MCF 10A (cell line): Measurements from ENCODE around the gene CCNY. TPM values are rescaled to one million over a fixed set of nuclear protein-coding genes. Genes with fewer than 3 reads are reported as not detected.
A peak's percentile ranks its signal among the peaks of the same experiment; 100 is the strongest.

Experiments used
- BruUV-seq: library from RNA; stranded (reverse); fragments of 400-500 nt; replicated peaks from 2 replicates; lab custom pipeline; 2021; lab: Mats Ljungman, UMichigan
- CTCF ChIA-PET: fragments of 300-600 bp; sonication (Branson Sonifier 250); formaldehyde crosslinking; extraction: SDS; loops from one replicate; lab custom pipeline; 2021; ENCODE audit warnings: antibody characterized with exemption, inconsistent platforms; lab: Yijun Ruan, JAX
- POLR2A ChIA-PET: fragments of 300-600, 350-650 bp; sonication (Branson Sonifier 250); formaldehyde crosslinking; extraction: SDS; loops from one replicate; lab custom pipeline; 2020; ENCODE audit warnings: antibody characterized with exemption, inconsistent platforms; lab: Yijun Ruan, JAX
- DNase-seq: peaks from one replicate; pipeline ENCODE4 v3.0.0-alpha.2; 2018; ENCODE audit not compliant: unreplicated experiment
- H3K27ac Mint-ChIP-seq: one replicate; pipeline ENCODE4 v1.8.0; 2022; ENCODE audit warnings: mild to moderate bottlenecking, low read depth, mixed read lengths; ENCODE audit not compliant: unreplicated experiment
- H3K27me3 Mint-ChIP-seq: one replicate; pipeline ENCODE4 v1.8.0; 2022; ENCODE audit warnings: mixed read lengths; ENCODE audit not compliant: insufficient read depth, unreplicated experiment
- H3K36me3 Mint-ChIP-seq: one replicate; pipeline ENCODE4 v1.8.0; 2022; ENCODE audit warnings: mild to moderate bottlenecking, moderate library complexity, mixed read lengths; ENCODE audit not compliant: insufficient read depth, unreplicated experiment
- H3K4me1 Mint-ChIP-seq: one replicate; pipeline ENCODE4 v1.8.0; 2022; ENCODE audit warnings: mixed read lengths; ENCODE audit not compliant: insufficient read depth, unreplicated experiment
- H3K4me3 Mint-ChIP-seq: one replicate; pipeline ENCODE4 v1.8.0; 2022; ENCODE audit warnings: mild to moderate bottlenecking, moderate library complexity, mixed read lengths; ENCODE audit not compliant: unreplicated experiment
- H3K9me3 Mint-ChIP-seq: one replicate; pipeline ENCODE4 v1.8.0; 2022; ENCODE audit warnings: mixed read lengths; ENCODE audit not compliant: unreplicated experiment
- intact Hi-C: fragments of 100-400 bp; cut with micrococcal nuclease; formaldehyde crosslinking; loops from 2 replicates; pipeline ENCODE4 v1.14.1; 2022
- total RNA-seq: library from RNA; stranded (reverse); gene quantifications from 2 replicates; pipeline ENCODE4 v1.2.3, GENCODE V29; 2022
- TF ChIP-seq, protein P1 (sequence below): fragments of 200-600 bp; IDR thresholded peaks from one replicate; pipeline ENCODE4 v1.8.0; 2022; ENCODE audit warnings: antibody characterized with exemption, mild to moderate bottlenecking; ENCODE audit not compliant: unreplicated experiment

Gene CCNY
- total RNA-seq, 1 experiment from 2014 or later = 68.9 TPM

DNA sequence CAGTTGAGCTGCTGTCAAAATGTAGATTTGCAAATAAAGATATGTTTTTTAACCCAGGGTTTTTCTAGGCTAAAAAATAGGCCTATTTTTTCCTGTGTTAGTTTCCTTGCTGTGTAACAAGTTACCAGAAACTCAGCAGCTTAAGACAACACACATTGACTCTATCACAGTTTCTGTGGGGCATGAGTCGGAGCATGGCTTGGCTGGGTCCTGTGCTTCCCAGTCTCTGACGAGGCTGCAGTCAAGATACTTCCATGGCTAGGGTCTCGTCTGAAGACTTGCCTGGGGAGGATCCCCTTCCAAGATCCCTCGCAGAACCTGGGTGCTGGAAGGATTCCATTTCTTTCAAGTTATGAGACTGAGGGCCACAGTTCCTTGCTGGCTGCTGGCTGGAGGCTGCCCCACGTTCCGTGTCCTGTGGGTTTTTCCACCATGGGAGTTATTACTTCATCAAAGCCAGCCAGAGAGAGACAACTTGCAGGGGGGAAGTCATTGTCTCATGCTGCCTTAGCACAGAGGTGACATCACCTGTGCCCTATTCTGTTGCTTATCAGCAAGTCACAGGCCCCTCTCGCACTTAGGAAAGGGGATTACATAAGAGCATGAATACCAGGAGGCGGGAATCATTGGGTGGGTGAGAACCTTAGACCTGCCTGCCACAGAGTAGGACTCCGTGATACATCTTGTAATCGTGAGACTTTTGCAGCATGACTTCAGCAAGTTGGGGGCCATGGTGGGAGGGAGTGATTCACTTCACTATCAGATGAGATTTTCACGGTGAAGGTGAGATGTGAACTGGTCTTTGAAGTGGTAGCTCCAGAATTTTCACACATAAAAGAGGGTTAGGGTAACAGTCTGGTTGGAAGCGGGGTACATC is 77.9 kb downstream of the CCNY start:
- TF ChIP-seq, protein P1, sequence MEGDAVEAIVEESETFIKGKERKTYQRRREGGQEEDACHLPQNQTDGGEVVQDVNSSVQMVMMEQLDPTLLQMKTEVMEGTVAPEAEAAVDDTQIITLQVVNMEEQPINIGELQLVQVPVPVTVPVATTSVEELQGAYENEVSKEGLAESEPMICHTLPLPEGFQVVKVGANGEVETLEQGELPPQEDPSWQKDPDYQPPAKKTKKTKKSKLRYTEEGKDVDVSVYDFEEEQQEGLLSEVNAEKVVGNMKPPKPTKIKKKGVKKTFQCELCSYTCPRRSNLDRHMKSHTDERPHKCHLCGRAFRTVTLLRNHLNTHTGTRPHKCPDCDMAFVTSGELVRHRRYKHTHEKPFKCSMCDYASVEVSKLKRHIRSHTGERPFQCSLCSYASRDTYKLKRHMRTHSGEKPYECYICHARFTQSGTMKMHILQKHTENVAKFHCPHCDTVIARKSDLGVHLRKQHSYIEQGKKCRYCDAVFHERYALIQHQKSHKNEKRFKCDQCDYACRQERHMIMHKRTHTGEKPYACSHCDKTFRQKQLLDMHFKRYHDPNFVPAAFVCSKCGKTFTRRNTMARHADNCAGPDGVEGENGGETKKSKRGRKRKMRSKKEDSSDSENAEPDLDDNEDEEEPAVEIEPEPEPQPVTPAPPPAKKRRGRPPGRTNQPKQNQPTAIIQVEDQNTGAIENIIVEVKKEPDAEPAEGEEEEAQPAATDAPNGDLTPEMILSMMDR = no peak
- CTCF ChIA-PET = no interaction called here
- H3K9me3 Mint-ChIP-seq = no peaks in the 10 kb centered on the region
- intact Hi-C loops = no loop called here
- BruUV-seq = no TSS peak
- no peaks in the 10 kb centered on the region for H3K27me3 Mint-ChIP-seq
- H3K4me3 Mint-ChIP-seq = no peak overlapping the region
- POLR2A ChIA-PET = no interaction called here
- H3K4me1 Mint-ChIP-seq = peaks cover 31% of the 10 kb centered on the region
- no peak overlapping the region for H3K27ac Mint-ChIP-seq
- H3K36me3 Mint-ChIP-seq = no peaks in the 10 kb centered on the region
- no peak for DNase-seq

DNA sequence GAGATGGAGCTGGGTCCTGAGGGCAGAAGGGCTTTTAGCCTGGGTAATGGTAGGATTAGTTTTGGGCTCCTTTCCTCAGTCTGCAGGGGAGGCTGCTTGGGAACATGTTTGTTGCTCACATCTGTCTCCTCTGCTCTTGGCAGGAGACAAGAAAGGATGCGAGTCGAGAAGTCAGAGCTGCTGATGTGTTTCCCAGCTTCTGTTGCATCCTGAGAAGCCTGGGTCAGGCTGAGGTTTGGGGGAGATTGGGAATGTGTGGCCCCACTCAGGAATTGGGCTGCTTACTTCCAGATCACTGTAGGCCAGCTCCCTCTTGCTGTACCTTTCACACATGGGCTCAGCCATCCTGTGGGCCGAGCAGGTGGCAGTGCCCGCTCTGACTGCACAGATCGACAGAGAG is 79.2 kb downstream of the CCNY start:
- peak overlapping the region; percentile 17 for H3K27ac Mint-ChIP-seq
- CTCF ChIA-PET = interaction anchor here (0.7 kb wide), 1 partner anchor 31 kb away, joined by 4 read pairs; no protein-coding TSS in a partner anchor
- H3K36me3 Mint-ChIP-seq = no peaks in the 10 kb centered on the region
- H3K27me3 Mint-ChIP-seq = no peaks in the 10 kb centered on the region
- H3K9me3 Mint-ChIP-seq = no peaks in the 10 kb centered on the region
- POLR2A ChIA-PET = no interaction called here
- BruUV-seq = no TSS peak
- peaks cover 31% of the 10 kb centered on the region for H3K4me1 Mint-ChIP-seq
- no peak overlapping the region for H3K4me3 Mint-ChIP-seq
- TF ChIP-seq, protein P1 = no peak
- intact Hi-C loops = no loop called here
- no peak for DNase-seq

DNA sequence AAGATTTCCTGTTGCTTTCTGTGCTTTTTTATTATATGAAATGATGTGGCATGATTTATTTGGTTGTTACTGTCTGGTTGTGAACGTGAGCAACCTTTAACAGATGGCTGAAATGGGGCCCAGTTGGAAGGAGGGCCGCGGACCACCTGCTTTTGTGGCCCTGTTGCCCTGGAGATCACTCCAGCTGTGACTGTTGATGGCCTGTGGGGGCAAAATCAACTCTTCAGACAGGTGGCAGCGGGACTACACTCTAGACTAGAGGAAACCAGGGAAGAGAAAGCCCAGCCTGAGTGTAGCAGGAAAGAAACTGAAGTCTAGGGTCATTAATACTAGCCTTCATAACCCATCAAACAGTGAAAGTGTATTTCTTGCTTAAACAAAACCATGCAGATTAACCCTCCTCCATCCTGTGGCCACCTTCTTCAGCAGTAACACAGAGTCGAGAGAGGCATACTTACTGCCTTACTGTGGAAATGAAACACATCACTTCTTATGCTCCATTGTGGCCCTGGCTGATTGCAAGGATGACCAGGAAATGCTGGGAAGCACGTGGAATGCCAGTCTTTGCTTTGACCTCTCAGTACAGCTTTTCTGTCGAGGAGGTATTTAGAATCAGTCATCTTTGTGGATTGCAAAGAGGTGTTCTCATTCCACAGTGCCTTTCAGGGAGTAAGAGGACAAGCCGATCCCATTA is 80.5 kb downstream of the CCNY start:
- BruUV-seq = no TSS peak
- Mint-ChIP-seq H3K4me1 (peaks cover 41% of the 10 kb centered on the region), H3K27ac (peak overlapping the region; percentile 50), H3K27me3 (no peaks in the 10 kb centered on the region), H3K9me3 (no peaks in the 10 kb centered on the region), H3K4me3 (no peak overlapping the region), H3K36me3 (no peaks in the 10 kb centered on the region)
- no peak for DNase-seq
- POLR2A ChIA-PET = interaction anchor here (0.6 to 1.1 kb wide), 2 partner anchors 7 to 142 kb away, joined by 3 to 4 read pairs; no protein-coding TSS in a partner anchor
- intact Hi-C loops = no loop called here
- CTCF ChIA-PET = no interaction called here
- TF ChIP-seq, protein P1 = no peak

- Mint-ChIP-seq H3K27ac (peak overlapping the region; percentile 50), H3K4me1 (peaks cover 42% of the 10 kb centered on the region), H3K36me3 (no peaks in the 10 kb centered on the region), H3K27me3 (no peaks in the 10 kb centered on the region), H3K9me3 (no peaks in the 10 kb centered on the region), H3K4me3 (no peak overlapping the region)
- intact Hi-C loops = no loop called here
- TF ChIP-seq, protein P1 = no peak
- no peak for DNase-seq
- ChIA-PET CTCF (interaction anchor here (0.6 kb wide), 1 partner anchor 290 kb away, joined by 3 read pairs; no protein-coding TSS in a partner anchor), POLR2A (interaction anchor here (0.6 to 1.1 kb wide), 4 partner anchors 7 to 143 kb away, joined by 3 to 4 read pairs (median 3); no protein-coding TSS in a partner anchor)
- BruUV-seq = no TSS peak
Measured at GRCh38 chr10:35417313-35417625, 81.0 kb downstream of the CCNY start.
